CD4-positive, alpha-beta T cell treated with Interferon gamma for 1 hour (primary cell): ENCODE measurements around the gene SRP68.

Experiments used
- DNase-seq: peaks from one replicate; pipeline ENCODE4 v3.0.0-alpha.2; 2020

The SRP68 gene

DNA sequence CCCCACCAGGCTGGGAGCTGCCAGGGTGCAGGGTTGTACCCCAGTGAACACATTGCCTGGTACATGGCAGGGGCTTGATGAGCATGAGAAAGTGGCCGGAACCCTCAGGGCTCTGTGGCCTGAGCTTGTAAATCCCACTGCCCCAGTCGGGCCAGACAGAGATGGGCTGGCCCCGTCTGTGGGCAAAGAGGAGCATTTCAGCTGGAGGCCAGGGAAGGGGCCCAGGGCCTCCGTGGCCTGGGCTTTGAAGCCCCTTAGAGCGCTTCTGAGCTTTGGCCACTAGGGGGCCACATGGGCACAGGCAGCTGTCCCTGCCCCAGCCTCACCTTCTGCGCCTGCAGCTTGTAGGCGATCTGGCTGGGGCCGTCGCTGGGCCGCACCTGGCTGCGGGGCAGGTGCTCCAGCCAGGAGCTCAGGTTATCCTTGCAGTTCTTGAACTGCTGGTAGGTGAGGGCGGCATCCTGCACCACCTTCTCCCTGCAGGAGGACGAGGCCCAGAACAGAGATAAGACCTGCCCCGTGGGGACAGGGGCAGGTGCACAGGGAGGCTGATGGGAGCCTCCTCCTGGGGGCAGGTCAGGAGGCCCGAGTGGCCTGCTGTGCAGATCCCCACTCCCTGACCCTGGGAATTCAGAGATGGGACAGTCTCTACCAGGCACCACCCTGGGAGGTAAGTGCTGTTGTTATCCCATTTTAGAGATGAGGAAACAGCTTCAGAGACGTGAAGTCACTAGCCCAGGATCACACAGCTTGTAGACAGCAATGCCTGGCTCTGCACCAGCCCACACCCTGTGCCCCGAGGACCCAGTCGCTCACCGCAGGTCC is 58.0 kb downstream of the SRP68 start:
- peak; percentile 73 for DNase-seq

DNA sequence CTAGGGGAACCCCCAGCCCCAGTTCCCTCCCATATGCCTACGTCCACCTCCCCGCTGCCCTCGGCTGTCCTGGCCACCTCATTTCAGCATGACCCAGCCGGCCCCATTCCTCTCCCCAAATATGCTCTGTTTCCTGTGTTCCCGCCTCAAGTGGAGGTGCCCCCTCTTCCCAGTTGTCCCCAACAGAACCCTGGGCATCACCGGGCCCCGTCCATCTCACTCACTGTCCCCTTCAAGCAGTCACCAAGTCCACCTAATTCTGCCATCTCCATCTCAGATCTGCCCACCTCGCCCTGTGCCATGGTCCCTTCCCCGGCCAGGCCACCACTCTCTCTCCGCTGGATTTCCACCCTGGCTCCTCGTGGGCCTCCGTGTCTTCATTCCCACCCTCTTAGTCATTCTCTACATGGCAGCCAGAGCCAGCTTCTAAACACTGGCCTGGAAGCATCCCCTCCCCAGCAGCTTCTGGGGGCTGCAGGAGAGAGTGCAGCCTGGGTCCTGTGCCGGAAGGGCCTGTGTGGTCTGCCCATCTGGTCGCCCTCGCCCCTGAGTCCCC is 58.9 kb downstream of the SRP68 start:
- DNase-seq = no peak

DNA sequence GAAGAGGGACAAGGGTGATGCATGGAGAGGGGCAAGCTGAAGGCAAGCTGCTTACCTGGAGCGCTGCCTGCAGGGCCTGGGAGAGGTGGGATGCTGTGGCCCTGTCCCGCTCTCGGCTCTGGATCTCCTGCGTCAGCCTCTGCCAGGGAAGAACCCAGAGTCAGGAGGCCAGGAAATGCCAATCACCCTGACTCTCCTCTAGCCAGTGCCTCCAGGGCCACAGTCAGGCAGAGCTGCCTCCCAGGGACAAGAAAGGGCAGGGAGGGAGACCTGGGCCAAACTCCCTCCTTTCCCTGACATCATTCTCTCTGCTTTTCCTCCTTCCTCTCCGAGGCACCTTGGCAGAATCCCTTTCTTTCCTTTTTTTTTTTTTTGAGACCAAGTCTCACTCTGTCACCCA is 60.4 kb downstream of the SRP68 start:
- DNase-seq = no peak

DNA sequence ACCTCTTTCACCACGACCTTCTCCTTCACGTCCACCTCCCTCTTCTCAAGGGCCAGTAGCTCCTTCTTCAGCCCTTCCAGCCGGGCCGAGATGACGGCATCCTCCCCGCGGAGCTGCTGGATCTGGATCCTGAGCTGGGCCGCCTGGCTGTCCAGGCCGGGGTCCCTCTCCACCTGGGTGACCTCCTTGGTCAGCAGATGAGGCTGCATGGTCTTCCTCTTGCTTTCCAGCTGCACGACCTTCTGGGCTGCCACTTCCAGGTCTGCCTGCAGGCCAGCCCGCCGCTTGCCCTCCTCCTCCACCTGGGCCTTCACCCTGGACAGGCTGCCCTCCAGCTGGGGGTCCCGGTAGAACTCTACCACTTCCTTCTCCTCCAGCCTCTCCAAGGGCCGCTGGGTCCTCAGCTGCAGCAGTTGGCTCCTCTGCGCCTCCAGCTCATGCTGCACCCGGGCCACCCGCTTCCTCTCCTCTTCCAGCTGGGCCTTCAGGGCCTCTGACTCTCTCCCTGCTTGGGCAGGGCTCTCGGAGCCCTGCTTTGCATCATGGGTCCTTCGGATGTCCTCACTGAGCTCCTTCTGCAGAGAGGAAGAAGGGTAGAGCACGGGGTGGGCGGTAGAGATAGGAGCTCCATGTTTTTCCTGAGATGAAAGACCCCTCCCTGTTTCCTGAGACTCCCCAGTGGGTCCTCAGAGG is 62.2 kb downstream of the SRP68 start:
- DNase-seq = no peak

DNA sequence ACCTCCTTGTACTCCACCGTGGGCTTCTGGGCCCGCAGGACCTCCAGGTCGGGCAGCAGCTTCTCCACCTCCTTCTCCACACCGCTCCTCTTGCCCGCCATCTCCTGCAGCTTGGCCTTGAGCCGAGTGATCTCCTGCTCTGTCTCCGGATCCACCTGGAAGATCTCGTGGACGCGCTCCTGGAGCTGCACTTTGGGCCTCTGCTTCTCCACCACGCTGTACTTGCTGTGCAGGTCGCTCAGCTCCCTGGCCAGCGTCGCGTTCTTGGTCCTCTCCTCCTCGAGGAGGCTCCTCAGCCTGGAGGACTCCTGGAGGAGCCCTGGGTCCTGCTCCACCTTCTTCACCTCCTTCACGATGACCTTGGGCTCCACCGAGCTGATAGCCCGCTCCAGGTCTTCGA is 62.9 kb downstream of the SRP68 start:
- no peak for DNase-seq

DNA sequence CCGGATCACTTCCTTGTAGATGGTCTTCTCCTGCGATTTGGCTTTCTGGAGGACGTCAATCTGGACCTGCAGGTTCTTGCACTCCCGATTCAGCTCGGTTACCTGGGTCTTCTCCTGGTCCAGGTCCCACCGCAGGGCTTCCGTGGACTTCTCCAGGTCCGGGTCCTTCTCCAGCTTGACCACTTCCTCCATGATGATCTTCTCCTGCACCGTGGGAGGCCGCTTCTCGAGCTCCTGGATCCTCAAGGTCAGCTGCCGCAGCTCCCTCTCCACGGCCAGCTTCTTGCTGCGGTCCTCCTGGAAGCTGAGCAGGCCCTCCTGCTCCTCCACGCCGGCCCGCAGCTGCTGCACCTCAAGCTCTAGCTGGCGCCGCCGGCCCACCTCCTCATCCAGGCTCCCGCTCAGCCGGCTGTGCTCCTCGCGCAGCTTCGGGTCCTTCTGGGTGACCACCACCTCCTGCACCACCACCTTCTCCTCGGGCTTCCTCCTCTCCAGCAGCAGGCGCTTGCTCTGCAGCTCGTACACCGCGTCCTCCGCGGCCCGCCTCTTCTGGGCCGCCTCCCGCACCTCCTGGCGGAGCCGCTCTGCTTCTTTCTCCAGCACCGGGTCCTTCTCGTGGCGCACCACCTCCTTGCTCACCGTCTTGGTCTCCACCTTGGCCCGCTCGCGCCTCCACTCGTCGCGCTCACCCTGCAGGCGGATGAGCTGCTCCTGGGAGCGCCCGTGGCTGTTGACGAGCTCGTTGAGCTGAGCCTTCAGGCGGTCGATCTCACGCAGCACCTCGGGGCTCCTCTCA is 63.5 kb downstream of the SRP68 start:
- DNase-seq = no peak

DNA sequence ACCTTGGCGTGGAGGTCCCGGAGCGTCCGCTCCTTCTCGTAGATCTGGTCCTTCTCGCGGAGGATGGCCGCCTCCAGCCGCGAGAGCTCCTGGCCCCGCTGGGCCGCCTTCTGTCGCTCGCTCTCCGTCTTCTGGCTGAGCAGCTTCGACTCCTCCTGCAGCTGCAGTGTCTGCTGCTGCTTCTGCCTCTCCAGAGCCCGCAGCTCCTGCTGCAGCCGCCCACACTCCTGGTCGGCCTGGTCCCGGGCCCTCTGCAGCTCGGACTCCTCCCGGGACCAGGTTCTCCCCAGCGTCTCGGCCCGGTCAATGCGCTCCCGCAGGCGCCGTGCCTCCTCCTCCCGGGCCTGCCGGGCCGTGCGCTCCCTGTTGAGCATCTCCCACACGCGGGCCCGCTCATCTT is 64.1 kb downstream of the SRP68 start:
- no peak for DNase-seq

DNA sequence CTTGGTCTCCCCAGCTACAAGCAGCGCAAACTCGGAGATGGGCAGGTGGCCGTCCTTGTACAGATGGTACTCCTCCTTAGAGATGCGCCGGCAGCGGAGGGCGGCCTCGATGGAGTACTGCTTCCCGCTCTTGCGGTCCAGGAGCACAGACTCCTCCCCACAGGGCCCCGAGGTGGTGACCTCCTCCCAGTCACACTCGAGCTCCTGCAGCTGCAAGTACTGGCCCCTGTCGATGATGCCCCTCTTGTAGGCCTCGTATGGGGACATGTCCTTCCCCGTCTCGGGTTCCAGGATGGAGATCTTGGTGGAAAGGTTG is 64.5 kb downstream of the SRP68 start:
- DNase-seq = no peak

DNA sequence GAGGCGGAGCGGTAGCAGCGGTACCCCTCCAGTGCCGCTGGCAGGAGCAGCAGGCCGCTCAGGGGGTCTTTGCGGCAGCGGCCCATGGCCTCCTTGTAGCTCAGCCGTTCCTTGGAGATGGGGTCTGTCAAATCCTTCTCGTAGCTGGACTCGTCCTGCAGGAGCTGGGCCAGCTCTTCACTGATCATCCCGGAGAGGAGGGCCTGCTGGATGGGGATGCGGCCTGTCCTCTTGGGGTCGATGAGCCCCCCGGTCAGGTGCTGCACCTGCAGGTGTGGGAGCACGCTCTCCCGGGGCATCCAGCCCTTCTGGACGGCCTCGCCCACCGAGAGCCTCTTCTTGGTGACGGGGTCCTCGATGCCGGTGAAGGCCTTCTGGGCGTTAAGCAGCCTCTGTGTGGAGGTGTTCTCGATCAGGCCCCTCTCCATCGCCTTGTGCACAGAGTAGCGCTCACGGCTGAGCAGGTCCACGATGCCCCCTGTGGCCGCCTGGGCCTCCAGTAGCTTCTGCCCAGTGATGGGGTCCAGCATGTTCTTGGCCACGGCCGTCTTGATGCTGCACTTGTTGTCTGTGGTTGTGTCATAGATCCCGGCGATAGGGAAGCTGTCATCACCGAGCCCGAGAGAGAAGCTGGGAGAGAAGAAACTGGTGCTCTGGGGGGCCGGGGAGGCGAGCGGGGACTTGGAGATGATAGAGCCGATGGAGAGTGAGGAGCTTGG is 65.0 kb downstream of the SRP68 start:
- no peak for DNase-seq

DNA sequence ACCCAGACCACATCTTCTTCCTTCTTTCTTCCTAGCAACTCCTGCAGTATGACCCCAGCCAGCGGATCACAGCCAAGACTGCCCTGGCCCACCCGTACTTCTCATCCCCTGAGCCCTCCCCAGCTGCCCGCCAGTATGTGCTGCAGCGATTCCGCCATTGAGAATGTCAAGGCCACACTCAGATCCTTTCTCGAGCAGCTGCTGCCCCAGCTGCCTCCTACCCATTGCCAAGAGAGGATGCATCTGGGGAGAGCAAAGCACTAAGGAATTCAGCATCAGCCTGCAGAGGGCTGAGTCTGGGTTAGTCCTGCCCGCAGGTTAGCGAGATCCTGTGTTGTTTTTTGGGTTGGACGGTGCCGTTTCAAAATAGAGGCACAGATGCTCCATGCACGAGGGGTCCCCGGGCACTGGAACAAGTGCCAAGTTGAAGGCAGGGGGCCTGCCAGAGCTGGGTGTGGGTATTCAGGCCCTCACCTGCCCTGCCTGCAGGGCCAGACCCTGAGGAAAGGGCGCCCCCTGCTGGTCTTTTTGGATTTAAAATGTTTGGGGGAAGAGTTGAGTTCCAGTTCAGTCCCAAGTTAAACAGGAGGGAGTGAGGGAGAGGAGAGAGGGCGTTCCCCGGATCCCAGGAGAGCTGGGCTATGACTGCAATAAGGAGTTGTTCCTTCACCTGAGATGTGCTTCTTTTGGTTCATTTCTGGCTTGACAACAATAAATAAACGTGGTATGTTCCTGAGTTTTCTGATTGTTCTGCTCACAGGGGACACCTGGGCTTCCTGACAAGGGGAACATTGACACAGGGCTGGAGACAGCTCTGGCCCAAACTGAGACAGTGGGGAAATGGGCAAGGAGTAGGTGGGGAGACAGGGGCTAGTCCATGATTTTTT is 66.8 kb downstream of the SRP68 start:
- peak; percentile 62 for DNase-seq

DNA sequence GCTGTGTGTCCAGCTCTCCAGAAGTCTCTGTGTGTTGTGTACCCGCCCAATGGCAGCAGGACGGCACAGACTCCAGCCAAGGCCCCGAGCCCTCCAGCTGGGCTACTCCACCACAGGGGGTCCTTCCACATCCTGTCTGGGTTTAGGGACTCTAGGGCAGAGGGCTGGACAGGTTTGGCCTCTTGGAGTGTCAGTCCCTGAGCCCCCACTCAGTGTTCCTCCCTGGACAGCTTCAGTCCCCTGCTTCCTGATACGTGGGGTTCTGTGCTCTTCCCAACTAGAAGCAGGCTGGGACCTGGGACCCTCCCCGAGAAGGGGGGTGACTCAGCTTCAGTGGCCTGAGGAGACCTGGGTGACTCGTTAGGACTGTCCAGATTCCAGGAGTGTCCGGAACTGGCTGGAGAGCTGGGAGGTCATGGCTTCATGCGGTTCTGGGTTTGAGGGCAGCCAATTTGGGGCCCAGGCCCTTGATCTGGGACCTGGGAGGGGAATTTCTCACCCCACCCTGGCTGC is 67.5 kb downstream of the SRP68 start:
- DNase-seq = no peak

DNA sequence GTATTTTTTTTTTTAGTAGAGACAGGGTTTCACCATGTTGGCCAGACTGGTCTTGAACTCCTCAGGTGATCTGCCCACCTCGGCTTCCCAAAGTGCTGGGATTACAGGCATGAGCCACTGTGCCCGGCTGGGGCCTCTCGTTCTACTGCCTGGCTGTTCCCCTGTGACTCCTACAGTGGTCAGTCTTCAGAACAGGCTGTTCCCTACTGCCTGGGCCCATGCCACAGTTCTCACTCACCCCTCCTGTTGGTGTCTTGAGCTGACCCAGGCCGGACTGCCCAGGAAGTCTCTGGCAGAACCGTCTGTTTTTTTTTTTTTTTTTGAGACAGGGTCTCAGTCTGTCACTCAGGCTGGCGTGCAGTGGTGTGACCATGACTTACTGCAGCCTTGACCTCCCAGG is 68.4 kb downstream of the SRP68 start:
- no peak for DNase-seq

DNA sequence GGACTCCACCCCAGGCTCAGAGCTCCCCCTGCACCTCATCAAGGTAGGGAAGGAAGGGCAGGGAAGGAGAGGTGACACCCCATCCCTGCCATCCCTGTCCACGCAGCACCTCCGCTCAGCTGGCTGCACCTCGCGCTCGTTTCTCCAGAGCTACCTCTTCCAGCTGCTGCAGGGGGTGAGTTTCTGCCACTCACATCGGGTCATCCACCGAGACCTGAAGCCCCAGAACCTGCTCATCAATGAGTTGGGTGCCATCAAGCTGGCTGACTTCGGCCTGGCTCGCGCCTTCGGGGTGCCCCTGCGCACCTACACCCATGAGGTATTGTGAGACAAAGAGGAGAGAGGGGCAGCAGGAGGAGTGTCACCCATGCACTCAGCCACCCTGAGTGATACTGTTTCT is 70.2 kb downstream of the SRP68 start:
- no peak for DNase-seq

DNA sequence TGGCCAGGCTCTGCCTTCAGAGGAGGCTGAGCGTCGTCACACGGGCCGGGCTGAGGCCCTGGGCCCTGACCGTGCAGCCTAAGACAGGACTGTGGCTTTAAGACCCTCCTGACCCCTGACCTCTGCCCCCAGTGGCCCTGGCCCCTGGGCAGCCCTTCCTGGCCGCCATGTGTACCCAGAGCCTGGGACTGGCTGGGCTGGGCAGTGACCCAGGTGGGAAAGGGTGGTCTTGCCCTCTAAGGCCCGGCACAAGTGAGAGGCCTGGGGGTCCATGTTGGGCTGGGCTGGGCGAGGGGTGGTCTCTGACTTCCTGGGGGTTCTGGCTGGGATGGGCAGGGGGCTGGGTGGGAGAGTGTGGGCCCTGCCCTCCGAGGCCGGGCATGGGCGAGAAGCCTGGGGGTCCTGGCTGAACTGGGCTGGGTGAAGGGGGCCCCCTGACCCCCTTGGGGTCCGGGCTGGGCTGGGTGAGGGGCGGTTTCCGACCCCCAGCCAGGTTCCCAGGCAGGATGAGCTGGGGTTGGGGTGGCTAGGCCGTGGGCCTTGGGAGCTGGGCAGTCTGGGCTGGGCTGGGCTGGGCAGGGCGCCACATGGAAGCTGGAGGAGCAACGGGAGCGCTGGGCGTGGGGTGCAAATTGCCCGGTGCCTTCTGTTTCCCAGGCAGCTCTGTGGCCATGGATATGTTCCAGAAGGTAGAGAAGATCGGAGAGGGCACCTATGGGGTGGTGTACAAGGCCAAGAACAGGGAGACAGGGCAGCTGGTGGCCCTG is 71.4 kb downstream of the SRP68 start, which contains the start of gene CDK3:
Gene CDK3, plus strand, starts transcription at position 101 of the 767 bp plus-strand sequence. Its CDS starts 571 bp downstream, at position 672.
- DNase-seq = no peak

DNA sequence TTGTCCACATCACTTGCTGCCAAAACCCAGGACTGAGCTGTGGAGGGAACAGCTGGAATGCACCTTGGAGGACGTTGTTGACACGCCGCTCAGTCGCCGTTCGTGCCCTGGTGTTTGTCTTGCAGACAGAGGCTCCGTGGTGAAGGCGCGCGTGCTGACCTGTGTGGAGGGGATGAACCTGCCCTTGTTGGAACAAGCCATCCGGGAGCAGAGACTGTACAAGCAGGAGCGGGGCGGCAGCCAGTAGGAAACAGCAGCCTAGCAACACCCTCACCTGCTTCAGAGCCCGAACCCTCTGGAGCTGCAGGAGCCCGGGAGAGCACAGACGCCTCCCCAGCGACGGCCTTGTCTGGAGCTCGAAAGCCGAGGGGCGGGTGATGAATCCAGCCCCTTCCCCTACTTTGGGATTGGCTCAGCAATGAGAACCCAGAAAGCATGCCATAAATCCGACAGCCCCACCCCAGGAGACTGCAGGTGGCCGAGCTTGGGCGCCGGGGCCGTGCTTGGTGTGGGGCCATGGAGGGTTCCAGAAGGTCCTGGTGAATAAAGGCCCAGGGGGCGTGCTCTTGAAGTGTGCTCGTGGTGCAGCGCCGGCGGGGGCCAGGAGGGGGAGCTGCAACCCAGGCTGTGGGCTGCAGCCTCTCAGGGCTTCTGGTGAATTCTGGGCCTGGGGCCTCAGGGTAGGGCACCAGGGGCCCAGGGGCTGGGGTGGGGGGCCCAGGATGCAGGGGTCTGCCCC is 72.1 kb downstream of the SRP68 start:
- peak; percentile 40 for DNase-seq

DNA sequence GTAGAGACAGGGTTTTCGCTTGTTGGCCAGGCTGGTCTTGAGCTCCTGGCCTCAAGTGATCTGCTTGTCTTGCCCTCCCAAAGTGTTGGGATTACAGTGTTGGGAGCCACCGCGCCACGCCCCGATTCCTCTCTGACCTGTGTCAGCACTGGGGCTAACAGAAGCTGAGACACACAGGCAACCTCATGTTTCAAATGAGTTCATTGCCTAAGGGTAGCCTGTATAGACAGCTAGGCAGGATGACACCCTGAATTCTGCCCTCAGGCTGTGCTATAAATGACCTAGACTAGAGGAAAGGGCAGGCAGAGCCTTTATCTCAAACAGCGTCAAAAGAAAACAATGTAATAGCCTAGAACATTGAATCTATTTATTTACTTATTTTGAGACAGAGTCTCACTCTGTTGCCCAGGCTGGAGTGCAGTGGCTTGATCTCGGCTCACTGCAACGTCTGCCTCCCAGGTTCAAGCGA is 74.0 kb downstream of the SRP68 start:
- DNase-seq = no peak

DNA sequence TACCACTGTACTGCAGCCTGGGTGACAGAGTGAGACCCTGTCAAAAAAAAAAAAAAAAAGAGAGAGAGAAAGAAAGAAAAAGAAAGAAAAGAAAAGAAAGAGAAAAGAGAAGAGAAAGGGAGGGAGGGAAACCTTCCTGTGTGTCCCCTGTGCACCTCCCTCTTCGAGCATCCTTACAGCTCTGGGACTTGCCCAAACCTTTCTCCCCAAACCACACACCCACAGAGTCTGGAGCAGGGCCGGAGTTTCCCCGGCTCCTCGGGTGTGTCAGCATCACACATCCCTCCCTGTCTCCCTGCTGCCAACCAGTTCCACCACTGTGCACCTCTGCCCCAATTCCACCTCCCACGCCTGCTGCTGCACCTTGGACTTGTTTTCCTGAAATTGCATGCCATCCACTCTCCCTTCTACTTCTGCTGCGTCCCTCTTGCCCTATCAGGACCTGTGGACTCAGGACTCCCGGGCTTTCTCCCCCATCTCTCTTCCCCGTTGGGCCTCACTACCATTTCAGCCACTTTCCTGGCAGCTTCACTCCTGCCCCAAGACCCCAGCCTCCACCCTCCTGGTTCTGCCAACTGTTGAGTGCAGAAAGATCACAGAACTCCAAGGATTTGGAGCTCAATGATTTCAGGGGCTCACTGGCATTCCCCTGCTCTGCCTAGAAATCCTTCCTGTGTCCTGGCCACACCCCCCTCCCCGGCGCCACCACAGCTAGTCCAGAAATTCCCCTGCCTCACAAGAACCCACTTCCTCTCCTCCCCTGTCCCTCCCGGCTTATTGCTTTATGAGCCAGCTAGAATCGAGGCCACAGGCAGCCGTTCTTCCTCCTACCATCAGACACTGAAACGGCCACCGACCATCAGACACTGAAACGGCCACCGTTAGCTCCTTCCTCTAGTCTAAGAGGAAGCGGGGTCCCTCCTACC is 75.4 kb downstream of the SRP68 start:
- DNase-seq = peak; percentile 54

DNA sequence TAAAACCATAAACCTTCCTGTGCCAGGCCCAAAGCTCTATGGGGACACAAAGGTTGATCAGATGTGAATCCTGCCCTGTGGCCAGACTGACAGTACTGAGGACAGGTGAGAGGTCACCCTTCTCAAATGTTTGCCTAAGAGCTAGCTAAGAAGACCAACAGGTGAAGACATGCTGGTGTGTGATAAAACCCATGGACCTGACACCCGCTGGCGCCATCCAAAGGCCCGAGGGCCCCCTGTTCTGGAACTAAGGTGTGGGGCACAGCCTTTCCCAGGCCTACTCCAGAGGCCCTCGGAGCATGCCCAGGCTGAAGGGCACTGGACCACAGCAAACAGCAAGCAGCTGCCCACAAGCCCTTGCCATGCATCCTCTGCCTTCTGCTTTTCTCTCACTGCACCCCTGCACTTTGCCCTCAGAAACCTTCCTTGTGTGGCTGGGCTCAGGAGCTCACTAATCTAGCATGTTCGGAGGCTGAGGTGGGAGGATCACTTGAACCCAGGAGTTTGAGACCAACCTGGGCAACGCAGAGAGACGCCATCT is 76.9 kb downstream of the SRP68 start:
- no peak for DNase-seq
